Activated naive CD4-positive, alpha-beta T cell treated with anti-CD3 and anti-CD28 coated beads, Interleukin-2, amount 50 U/mL, for 24 hours (primary cell): ENCODE data around the gene ST7.
"Not testable (repeated sequence)": the region's sequence is repeated elsewhere in the genome, so short reads cannot be mapped to it uniquely, and the experiment has no call there.

Experiments used
- H3K27ac Mint-ChIP-seq: one replicate; pipeline ENCODE4 v1.8.0; 2021; ENCODE audit warnings: mild to moderate bottlenecking, mixed read lengths
- H3K27me3 Mint-ChIP-seq: one replicate; pipeline ENCODE4 v1.8.0; 2021; ENCODE audit warnings: mixed read lengths
- H3K36me3 Mint-ChIP-seq: one replicate; pipeline ENCODE4 v1.8.0; 2021; ENCODE audit warnings: mixed read lengths
- H3K4me1 Mint-ChIP-seq: one replicate; pipeline ENCODE4 v1.8.0; 2021; ENCODE audit warnings: mixed read lengths
- H3K4me3 Mint-ChIP-seq: one replicate; pipeline ENCODE4 v1.8.0; 2021; ENCODE audit warnings: mild to moderate bottlenecking, mixed read lengths
- H3K9me3 Mint-ChIP-seq: one replicate; pipeline ENCODE4 v1.8.0; 2021; ENCODE audit warnings: mixed read lengths

The ST7 gene

DNA sequence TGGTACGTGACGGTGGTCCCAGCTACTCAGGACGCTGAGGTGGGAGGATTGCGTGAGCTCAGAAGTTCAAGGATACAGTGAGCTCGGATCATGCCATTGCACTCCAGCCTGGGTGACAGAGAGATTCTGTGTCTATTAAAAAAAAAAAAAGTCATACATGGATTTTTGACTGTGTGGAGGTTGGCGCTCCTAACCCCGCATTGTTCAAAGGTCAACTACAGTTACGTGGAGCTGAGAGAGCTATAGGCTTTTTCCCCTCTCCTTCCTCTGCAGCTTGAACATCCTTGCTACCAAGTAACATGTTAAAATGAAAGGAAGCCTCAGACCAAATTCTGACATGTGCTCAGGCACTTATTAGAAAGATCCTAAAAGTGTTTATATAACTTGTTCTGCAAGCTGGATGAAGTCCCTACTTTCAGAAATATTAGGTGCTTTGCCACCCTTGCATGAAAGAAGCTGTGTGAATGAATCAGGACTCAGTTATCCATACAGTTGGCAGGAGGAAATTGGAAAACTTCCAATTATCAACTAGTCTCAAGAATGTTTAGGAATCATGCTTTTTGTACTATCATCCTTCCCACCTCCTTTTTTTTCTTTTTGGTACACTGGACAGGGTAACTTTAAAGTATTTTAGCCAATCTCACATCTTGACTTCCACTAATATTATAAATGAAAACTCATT is 12.5 kb upstream of the ST7 start:
- Mint-ChIP-seq H3K27me3 (no peaks in the 10 kb centered on the region), H3K4me3 (no peak overlapping the region), H3K36me3 (no peaks in the 10 kb centered on the region), H3K4me1 (no peaks in the 10 kb centered on the region), H3K27ac (no peak overlapping the region), H3K9me3 (no peaks in the 10 kb centered on the region)

DNA sequence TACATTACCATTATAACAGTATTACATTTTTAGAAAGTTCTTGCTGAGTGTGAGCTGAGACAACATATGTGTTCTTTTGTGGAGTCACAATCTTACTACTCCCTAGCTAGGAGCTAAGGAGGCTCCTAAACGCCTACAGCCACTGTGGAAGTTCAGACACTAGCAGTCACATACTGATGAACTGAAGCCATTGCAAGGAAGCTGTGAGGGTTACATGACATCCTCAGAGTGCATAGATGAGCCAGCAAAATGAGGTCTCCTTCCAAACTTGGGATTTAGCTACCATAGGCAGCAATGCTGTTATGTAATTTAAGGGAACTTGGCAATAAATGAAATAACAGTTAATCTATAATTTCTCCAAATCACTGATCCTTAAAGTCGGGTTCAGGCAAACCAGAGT is 10.8 kb upstream of the ST7 start:
- Mint-ChIP-seq H3K36me3 (no peaks in the 10 kb centered on the region), H3K4me3 (no peak overlapping the region), H3K4me1 (no peaks in the 10 kb centered on the region), H3K27me3 (no peaks in the 10 kb centered on the region), H3K27ac (no peak overlapping the region), H3K9me3 (no peaks in the 10 kb centered on the region)

DNA sequence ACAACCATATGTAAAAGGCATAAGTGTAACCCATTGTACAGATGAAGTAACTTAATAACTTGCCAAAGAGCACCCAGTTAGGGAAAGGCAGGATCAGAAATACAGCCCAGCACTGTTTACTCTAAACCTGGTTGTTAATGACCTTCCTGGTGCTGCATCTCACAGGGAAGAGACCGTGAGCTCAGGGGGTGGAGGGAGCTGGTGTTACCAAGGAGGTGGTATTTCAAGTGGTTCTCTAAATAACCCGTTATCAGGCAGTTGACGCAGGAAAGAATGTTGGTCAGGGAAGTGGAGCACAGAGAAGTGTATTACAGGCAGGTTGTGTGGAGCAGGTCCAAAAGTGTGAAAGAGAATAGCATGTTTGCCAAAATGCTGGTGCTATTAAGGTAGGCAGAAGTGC is 4.4 kb upstream of the ST7 start:
- Mint-ChIP-seq H3K27me3 (no peaks in the 10 kb centered on the region), H3K4me3 (no peak overlapping the region), H3K36me3 (no peaks in the 10 kb centered on the region), H3K9me3 (no peaks in the 10 kb centered on the region), H3K4me1 (no peaks in the 10 kb centered on the region), H3K27ac (no peak overlapping the region)

DNA sequence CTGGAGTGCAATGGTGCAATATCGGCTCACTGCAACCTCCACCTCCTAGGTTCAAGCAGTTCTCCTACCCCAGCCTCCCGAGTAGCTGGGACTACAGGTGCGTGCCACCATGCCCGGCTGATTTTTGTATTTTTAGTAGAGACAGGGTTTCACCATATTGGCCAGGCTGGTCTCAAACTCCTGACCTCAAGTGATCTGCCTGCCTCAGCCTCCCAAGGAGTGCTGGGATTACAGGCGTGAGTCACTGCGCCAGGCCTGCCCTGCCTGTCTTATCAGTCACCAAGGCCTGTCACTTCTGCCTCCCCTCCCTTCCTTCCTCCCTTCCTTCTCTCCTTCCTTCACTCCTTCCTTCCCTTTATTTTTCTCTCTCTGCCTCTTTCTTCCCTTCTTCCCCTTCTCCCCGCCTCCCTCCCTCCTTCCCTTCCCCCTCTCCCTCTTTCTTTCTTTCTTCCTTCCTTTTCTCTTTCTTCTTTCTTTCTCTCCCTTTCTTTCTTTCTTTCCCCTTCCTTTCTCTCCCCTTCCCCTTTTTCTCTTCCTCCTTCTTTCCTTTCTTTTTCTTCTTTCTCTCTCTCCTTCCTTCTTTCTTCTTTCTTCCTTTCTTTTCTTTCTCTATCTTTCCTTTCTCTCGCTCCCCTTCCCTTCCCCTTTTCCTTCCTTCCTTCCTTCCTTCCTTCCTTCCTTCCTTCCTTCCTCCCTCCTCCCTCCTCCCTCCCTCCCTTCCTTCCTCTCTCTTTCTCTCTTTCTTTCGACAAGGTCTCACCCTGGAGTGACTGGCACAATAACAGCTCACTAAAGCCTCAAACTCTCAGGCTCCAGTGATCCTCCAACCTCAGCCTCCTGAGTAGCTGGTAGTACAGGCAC is 3.1 kb upstream of the ST7 start:
- no peak overlapping the region for H3K4me3 Mint-ChIP-seq
- no peaks in the 10 kb centered on the region for H3K27me3 Mint-ChIP-seq
- H3K27ac Mint-ChIP-seq = no peak overlapping the region
- no peaks in the 10 kb centered on the region for H3K9me3 Mint-ChIP-seq
- no peaks in the 10 kb centered on the region for H3K36me3 Mint-ChIP-seq
- peaks cover 10% of the 10 kb centered on the region for H3K4me1 Mint-ChIP-seq

DNA sequence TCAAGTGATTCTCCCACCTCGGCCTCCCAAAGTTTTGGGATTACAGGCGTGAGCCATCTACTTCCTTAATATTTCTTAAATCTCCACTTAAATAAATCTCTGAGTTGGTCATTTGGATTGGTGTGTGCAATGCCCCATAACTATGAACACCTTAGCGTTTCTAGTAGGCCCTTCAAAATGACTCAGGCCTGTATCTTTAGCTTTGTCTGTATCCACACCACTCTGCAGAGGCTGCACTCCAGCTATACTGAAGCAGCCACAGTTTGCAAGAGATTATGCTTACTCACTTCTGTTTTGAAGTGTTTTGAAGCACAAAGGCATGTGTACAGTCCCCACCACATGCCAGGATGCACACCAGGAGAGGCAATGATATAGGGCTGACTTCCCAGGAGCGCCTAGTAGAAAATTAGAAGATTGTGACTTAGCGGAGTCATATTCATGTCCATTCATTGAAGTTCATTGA is 2.4 kb upstream of the ST7 start:
- Mint-ChIP-seq H3K27ac (no peak overlapping the region), H3K4me1 (peaks cover 18% of the 10 kb centered on the region), H3K9me3 (no peaks in the 10 kb centered on the region)

DNA sequence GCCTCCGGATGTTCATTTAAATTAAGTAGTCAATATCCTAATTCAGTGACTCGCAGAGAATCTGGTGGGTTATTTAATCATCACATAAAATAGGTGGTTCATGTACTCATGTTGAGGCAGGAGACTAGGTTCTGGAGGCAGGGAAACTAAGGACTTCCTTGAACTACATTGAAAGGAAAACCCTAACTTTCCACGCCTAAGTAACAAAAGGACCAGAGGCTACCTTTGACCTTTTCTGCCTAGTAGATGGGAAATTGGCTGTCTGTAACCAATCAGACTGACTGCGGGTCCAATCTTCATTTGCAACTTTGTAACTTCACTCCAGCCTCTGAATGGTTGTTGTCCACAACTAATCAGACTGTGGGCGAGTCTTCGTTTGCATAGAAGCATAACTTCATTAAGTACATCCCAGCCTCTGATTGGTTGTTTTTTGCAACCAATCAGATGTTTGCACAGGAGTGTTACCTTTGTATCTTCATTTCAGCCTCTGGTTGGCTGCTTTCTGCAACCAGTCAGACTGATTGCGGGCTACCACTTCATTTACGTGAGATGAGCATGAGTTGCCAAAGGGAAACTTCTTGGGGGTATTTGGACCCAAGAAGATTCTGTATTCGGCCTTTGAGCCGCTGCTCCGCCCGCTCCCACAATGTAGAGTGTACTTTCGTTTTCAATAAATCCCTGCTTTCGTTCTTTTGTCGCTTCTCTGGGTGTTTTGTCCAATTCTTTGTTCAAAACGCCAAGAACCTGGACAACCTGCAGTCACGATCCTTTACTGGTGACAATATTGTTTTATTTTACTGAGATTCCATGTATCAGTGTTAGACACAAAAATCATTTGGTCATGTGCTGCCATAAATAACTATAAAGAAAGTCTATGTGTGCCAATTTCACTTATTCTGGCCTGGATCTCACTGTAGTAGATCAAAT is 1.7 kb upstream of the ST7 start:
- H3K27me3 Mint-ChIP-seq = no peaks in the 10 kb centered on the region
- H3K4me3 Mint-ChIP-seq = no peak overlapping the region
- H3K36me3 Mint-ChIP-seq = no peaks in the 10 kb centered on the region
- no peak overlapping the region for H3K27ac Mint-ChIP-seq
- peaks cover 18% of the 10 kb centered on the region for H3K4me1 Mint-ChIP-seq
- no peaks in the 10 kb centered on the region for H3K9me3 Mint-ChIP-seq

More for the DNA sequence above, 2.4 kb upstream of the ST7 start:
- H3K27me3 Mint-ChIP-seq = no peaks in the 10 kb centered on the region
- no peak overlapping the region for H3K4me3 Mint-ChIP-seq
- no peaks in the 10 kb centered on the region for H3K36me3 Mint-ChIP-seq

DNA sequence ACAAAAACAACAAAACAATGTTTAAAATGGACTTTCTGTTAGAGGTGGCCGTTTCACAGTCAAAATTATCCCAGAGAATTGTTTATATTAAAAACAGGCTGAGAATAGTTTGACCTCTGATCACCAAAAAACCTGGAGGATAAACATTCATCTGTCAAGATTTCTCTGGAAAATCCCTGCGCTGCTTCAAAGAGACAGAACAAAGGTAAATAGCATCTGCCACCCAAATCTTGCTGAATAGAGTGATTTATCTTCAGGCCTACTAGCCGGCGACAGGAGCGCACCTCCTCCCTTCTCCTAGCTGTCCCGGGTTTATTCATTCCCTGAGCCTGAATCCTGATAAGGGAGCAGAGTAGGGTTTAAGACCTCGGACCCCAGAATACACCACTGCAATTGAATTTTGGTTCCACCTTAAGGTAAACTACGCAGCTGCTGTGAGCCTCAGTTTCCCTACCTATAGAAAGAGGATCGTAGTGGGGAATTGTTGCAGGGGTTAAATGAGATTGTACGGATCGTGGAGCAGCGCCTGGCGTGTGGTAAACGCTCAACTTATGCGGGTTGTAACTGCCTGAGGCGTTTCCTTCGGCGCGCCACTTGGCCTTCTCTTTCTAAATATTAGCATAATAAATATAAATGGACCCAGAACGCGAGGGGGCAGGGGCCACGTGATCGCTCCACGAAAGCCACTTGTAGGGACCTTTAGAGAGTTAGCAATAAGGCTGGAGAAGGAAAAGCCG is 498 bp upstream of the ST7 start:
- peak overlapping the region; percentile 80 for H3K4me3 Mint-ChIP-seq
- peak overlapping the region; percentile 86 for H3K27ac Mint-ChIP-seq
- peaks cover 18% of the 10 kb centered on the region for H3K4me1 Mint-ChIP-seq
- no peaks in the 10 kb centered on the region for H3K27me3 Mint-ChIP-seq
- H3K9me3 Mint-ChIP-seq = no peaks in the 10 kb centered on the region
- no peaks in the 10 kb centered on the region for H3K36me3 Mint-ChIP-seq

DNA sequence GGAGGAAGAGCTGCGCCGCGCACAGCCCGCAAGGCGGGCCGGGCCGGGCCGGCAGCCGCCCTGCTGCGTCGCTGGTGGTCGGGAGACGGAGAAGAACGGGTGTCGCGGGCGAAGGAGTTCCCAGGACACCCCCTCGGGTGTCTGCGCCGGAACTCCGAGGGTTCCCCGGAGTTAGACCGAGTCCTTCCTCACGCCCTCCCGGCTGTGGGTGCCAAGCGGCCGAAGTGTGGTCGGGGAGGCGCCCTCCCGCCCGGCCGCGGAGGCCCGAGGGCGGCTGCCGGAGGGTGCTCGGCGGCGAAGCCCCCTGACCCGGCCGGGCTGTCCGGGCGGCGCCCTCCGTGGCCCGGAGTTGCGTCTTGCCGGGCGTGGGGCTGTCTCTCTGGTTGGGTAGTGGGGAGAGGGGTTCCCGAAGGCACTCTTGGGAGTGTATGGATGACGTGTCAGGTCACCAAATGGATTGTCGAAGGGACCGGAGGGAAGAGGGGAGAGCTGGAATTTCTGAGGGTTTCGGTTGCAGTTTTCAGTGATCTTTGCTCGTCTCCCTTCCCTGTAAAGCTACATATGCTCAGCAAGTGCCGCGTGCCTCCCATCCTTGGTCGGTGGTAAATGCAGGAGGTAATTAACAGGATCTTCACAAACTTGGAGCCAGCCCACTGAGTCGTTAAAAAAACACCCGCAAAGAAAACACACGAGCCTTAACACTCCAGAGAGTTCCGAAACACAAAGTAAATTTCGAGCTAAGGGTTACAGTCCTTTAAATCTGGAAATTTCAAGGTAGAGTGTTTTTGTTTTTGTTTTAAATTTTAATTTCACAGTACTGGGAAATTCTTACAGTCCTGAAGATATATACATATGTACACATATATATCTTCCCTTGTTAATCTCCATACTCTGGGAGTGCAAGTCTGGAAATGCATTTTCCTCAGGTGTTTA is 871 bp downstream of the ST7 start:
- Mint-ChIP-seq H3K9me3 (no peaks in the 10 kb centered on the region), H3K27ac (peak overlapping the region; percentile 80), H3K36me3 (no peaks in the 10 kb centered on the region), H3K4me1 (peaks cover 18% of the 10 kb centered on the region), H3K27me3 (no peaks in the 10 kb centered on the region), H3K4me3 (peak overlapping the region; percentile 94)

DNA sequence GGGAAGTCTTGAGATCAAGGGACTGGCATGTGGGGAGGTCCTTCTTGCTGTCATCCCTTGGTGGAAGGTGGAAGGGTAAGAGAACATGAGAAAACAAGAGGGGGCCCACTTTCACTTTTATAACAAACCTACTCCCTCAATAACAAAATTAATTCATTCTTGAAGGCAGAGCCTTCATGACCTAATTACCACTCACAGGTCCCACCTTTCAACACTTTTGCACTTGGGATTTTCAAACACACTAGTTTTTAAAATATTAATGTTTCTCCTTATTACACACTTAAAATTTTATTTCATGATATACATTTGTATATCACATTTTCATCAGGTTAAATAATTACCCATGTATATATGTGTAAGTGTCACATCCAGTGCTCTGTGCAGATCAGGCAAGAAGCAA is 2.0 kb downstream of the ST7 start:
- peak overlapping the region; percentile 94 for H3K4me3 Mint-ChIP-seq
- no peak overlapping the region for H3K27ac Mint-ChIP-seq
- peaks cover 18% of the 10 kb centered on the region for H3K4me1 Mint-ChIP-seq
- no peaks in the 10 kb centered on the region for H3K9me3 Mint-ChIP-seq
- no peaks in the 10 kb centered on the region for H3K27me3 Mint-ChIP-seq
- no peaks in the 10 kb centered on the region for H3K36me3 Mint-ChIP-seq

DNA sequence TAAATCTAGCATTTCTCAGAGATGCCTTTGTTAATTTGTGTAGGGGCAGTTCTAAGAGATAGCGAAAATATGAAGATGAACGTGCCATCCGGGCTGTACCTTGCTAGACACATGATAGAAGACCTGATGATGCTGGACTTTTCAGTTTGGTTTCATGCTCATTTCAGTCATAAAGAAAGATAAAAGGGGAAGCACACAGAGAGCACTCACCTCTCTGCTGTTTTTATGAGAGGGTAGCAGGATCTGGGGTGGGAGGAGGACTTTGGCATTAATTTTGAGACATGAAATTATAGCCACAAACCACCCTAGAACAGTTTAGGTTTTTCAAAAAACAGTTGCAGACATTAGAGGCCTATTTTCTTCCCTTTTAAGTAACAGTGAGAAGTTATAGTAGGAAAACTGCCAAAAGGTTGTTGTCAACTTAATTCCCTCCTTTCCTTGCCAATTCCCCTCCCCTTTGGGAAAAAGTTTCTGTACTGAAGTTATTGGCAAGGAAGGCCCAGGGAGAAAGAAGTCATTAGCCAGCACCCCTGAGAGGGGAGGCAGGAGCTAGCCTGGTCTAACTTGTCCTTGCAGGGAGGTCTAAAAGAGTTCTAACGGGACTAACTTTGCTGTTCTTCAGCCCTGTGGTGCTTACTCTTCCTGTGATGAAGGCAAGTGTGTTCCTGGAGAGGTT is 2.6 kb downstream of the ST7 start:
- peaks cover 18% of the 10 kb centered on the region for H3K4me1 Mint-ChIP-seq
- H3K4me3 Mint-ChIP-seq = no peak overlapping the region
- H3K36me3 Mint-ChIP-seq = no peaks in the 10 kb centered on the region
- no peaks in the 10 kb centered on the region for H3K9me3 Mint-ChIP-seq
- H3K27me3 Mint-ChIP-seq = no peaks in the 10 kb centered on the region
- no peak overlapping the region for H3K27ac Mint-ChIP-seq

DNA sequence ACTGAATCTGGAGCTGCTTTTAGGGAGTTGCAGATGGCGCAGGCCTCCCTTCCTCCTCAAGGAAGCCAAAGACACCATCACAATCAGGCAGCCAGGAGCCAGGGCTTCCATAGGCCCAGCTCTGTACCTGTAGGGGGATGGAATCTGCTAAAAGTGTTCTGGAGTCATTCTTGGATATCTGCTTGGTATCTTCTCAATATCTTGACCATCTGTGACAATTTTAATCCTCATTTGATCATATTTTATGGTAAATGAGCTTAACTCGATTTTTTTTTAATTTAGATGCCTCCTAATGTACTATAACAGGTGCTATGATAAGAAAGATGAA is 3.1 kb downstream of the ST7 start:
- no peaks in the 10 kb centered on the region for H3K27me3 Mint-ChIP-seq
- no peaks in the 10 kb centered on the region for H3K9me3 Mint-ChIP-seq
- H3K4me1 Mint-ChIP-seq = peaks cover 18% of the 10 kb centered on the region
- H3K36me3 Mint-ChIP-seq = no peaks in the 10 kb centered on the region
- no peak overlapping the region for H3K4me3 Mint-ChIP-seq
- H3K27ac Mint-ChIP-seq = no peak overlapping the region

DNA sequence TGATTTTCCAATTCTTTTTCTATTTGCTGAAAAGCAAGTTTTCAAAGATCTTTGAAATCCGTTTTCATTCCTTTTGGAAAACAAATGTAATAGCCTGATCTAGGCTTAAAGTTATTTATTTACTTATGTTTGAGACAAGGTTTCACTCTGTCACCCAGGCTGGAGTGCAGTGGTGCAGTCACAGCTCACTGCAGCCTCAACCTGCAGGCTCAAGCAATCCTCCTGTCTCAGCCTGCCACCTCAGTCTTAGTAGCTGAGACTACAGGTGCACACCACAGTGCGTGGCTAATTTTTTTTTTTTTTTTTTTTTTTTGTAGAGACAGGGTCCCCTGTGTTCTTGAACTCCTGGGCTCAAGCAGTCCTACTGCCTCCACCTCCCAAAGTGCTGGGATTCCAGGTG is 4.6 kb downstream of the ST7 start:
- Mint-ChIP-seq H3K9me3 (no peaks in the 10 kb centered on the region), H3K4me3 (no peak overlapping the region), H3K36me3 (peaks cover 1% of the 10 kb centered on the region), H3K27me3 (no peaks in the 10 kb centered on the region), H3K27ac (no peak overlapping the region), H3K4me1 (peaks cover 18% of the 10 kb centered on the region)

DNA sequence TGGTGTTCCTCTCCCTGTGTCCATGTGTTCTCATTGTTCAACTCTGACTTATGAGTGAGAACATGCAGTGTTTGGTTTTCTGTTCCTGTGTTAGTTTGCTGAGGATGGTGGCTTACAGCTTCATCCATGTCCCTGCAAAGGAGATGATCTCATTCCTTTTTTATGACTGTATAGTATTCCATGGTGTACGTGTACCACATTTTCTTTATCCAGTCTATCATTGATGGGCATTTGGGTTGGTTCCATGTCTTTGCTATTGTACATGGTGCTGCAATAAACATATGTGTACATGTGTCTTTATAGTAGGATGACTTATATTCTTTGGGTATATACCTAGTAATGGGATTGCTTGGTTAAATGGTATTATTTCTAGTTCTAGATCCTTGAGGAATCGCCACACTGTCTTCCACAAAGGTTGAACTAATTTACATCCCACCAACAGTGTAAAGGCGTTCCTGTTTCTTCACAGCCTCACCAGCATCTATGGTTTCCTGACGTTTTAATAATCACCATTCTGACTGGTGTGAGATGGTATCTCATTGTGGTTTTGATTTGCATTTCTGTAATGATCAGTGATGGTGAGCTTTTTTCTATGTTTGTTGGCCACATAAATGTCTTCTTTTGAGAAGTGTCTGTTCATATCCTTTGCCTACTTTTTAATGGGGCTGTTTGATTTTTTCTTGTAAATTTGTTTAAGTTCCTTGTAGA is 8.8 kb downstream of the ST7 start:
- H3K27ac Mint-ChIP-seq, H3K27me3 Mint-ChIP-seq, H3K36me3 Mint-ChIP-seq, H3K9me3 Mint-ChIP-seq, H3K4me3 Mint-ChIP-seq, H3K4me1 Mint-ChIP-seq: not testable (repeated sequence)
